22Rv1 (cell line): ENCODE data around the gene BRD4.

Experiments used
- CTCF ChIP-seq: fragments of 450-650 bp; IDR thresholded peaks from 2 replicates; pipeline ENCODE4 v1.5.1; 2017; ENCODE audit warnings: mild to moderate bottlenecking
- ZFX ChIP-seq: fragments of 450-650 bp; IDR thresholded peaks from 2 replicates; pipeline ENCODE4 v1.6.1; 2017; ENCODE audit warnings: antibody characterized with exemption, borderline replicate concordance

GRCh38 chr19:15247107-15248014 is 85.0 kb downstream of the BRD4 start:
- TF ChIP-seq CTCF = no peak
- no peak for TF ChIP-seq ZFX
